Fibroblast of peridontal ligament (primary cell): Measurements from ENCODE around the gene MAZ.
A peak's percentile ranks its signal among the peaks of the same experiment; 100 is the strongest.
"Not testable (repeated sequence)": the region's sequence is repeated elsewhere in the genome, so short reads cannot be mapped to it uniquely, and the experiment has no call there.

Source experiments
- DNase-seq: peaks from one replicate; pipeline ENCODE4 v3.0.0-alpha.2; 2010; ENCODE audit errors: extremely low read depth

Gene MAZ

GRCh38 chr16:29806099-29806579 lies at the start of gene MAZ:
Gene MAZ, plus strand, starts transcription at chr16:29806529. Its CDS starts 173 bp downstream, at chr16:29806702.
- DNase-seq: no peak

GRCh38 chr16:29756654-29757053 lies 49.7 kb upstream of the MAZ start:
- no peak for DNase-seq

GRCh38 chr16:29757086-29757485 lies 49.2 kb upstream of the MAZ start:
- not testable (repeated sequence) for DNase-seq

- peak; percentile 78 for DNase-seq
These were observed 48.3 kb upstream of the MAZ start for GRCh38 chr16:29757950-29758466.

- DNase-seq: no peak
These were observed 45.6 kb upstream of the MAZ start for GRCh38 chr16:29760567-29761279.

GRCh38 chr16:29761280-29761651 lies 45.1 kb upstream of the MAZ start:
- not testable (repeated sequence) for DNase-seq

GRCh38 chr16:29761882-29762281 lies 44.4 kb upstream of the MAZ start:
- no peak for DNase-seq

GRCh38 chr16:29763326-29763725 lies 43.0 kb upstream of the MAZ start:
- DNase-seq: no peak

GRCh38 chr16:29765167-29766032 lies 40.9 kb upstream of the MAZ start:
- no peak for DNase-seq

- no peak for DNase-seq
These were observed 39.8 kb upstream of the MAZ start for GRCh38 chr16:29766571-29766970.

- no peak for DNase-seq
These were observed 39.3 kb upstream of the MAZ start for GRCh38 chr16:29767062-29767461.

GRCh38 chr16:29769507-29769906 lies 36.8 kb upstream of the MAZ start:
- DNase-seq: no peak

GRCh38 chr16:29770250-29770929 lies 35.9 kb upstream of the MAZ start:
- no peak for DNase-seq

GRCh38 chr16:29772330-29772729 lies 34.0 kb upstream of the MAZ start:
- not testable (repeated sequence) for DNase-seq

- no peak for DNase-seq
These were observed 31.6 kb upstream of the MAZ start for GRCh38 chr16:29774730-29775129.

- DNase-seq: peak; percentile 6
These were observed 30.5 kb upstream of the MAZ start for GRCh38 chr16:29775742-29776408.

- DNase-seq: no peak
These were observed 28.6 kb upstream of the MAZ start, which contains the start of gene ZG16 for GRCh38 chr16:29777576-29778350. Gene ZG16, plus strand, starts transcription at chr16:29778256. Its CDS starts 1,011 bp downstream, at chr16:29779267.

GRCh38 chr16:29779474-29779873 lies 26.9 kb upstream of the MAZ start:
- no peak for DNase-seq

GRCh38 chr16:29783094-29783953 lies 23.0 kb upstream of the MAZ start:
- DNase-seq: not testable (repeated sequence)

- DNase-seq: no peak
These were observed 22.2 kb upstream of the MAZ start for GRCh38 chr16:29784157-29784556.
